C4-2B (cell line): ENCODE measurements around the gene DEPP1.

ENCODE experiments used
- CTCF ChIP-seq: fragments of 450-650 bp; conservative IDR thresholded peaks from 2 replicates; pipeline ENCODE4 v1.5.1; 2017; ENCODE audit warnings: mild to moderate bottlenecking
- ZFX ChIP-seq: fragments of 450-650 bp; IDR thresholded peaks from 2 replicates; pipeline ENCODE4 v1.6.1; 2017

- no peak for TF ChIP-seq CTCF
- no peak for TF ChIP-seq ZFX
Observed at GRCh38 chr10:44983066-44983894, 4.7 kb upstream of the DEPP1 start.
